B cell (primary cell): ENCODE results near the gene HLCS.

Experiments used
- EZH2 ChIP-seq: IDR thresholded peaks from 2 replicates; pipeline ENCODE4 v1.6.1; 2012; ENCODE audit warnings: borderline replicate concordance, low read depth, mild to moderate bottlenecking, moderate library complexity, low read length; ENCODE audit not compliant: insufficient read depth, poor library complexity, severe bottlenecking
- TF ChIP-seq, protein P1 (sequence below): fragments of 200-600 bp; IDR thresholded peaks from one replicate; pipeline ENCODE4 v1.8.0; 2022; ENCODE audit warnings: antibody characterized with exemption, mild to moderate bottlenecking

GRCh38 chr21:36987845-36988244 lies 21.4 kb upstream of the HLCS start:
- TF ChIP-seq, protein P1, sequence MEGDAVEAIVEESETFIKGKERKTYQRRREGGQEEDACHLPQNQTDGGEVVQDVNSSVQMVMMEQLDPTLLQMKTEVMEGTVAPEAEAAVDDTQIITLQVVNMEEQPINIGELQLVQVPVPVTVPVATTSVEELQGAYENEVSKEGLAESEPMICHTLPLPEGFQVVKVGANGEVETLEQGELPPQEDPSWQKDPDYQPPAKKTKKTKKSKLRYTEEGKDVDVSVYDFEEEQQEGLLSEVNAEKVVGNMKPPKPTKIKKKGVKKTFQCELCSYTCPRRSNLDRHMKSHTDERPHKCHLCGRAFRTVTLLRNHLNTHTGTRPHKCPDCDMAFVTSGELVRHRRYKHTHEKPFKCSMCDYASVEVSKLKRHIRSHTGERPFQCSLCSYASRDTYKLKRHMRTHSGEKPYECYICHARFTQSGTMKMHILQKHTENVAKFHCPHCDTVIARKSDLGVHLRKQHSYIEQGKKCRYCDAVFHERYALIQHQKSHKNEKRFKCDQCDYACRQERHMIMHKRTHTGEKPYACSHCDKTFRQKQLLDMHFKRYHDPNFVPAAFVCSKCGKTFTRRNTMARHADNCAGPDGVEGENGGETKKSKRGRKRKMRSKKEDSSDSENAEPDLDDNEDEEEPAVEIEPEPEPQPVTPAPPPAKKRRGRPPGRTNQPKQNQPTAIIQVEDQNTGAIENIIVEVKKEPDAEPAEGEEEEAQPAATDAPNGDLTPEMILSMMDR: no peak
- TF ChIP-seq EZH2: no peak
